HG02678 (cell line): ENCODE measurements around the gene SPATA21.

Experiments
- ATAC-seq: cut with Tn5 transposase; IDR thresholded peaks from one replicate; pipeline ENCODE4 v1.9.1; 2021; ENCODE audit warnings: mild to moderate bottlenecking, moderate library complexity; ENCODE audit not compliant: unreplicated experiment

Gene SPATA21

DNA sequence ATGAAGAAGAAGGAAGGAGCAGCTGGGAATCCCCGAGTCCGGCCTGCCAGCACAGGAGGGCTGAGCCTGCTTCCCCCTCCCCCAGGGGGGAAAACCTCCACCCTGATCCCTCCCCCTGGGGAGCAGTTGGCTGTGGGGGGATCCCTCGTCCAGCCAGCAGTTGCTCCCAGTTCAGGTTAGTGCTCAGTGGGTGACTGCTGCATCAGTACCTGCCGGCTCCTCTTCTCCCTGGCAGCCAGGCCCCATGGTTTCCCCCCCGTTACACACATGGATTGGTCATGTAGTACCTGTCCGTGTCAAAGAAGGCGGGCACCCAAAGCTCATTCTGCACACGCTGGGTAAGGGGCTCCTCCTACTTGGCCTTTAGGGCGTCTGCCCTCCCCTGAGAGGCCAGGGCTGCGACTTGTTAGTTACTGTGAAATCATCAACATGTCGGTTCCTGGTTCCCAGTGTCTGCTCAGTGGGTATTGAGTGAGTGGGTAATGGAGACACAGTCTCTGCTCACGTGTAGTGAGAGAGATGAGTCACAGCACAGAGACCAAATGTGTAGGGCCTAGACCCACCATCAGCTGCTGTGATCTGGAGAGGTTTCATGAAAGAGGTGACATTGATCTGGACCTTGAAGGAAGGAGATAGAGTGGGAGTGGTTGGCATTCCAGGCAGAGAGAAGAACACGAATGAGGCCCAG lies 14.8 kb upstream of the SPATA21 start:
- no peak for ATAC-seq

GRCh38 chr1:16450863-16451481 lies 13.7 kb upstream of the SPATA21 start:
- ATAC-seq: no peak

GRCh38 chr1:16449666-16450065 lies 12.4 kb upstream of the SPATA21 start:
- ATAC-seq: no peak

GRCh38 chr1:16449065-16449464 lies 11.8 kb upstream of the SPATA21 start:
- ATAC-seq: no peak

GRCh38 chr1:16447641-16448040 lies 10.4 kb upstream of the SPATA21 start:
- ATAC-seq: no peak

GRCh38 chr1:16446116-16446515 lies 8.9 kb upstream of the SPATA21 start:
- no peak for ATAC-seq

DNA sequence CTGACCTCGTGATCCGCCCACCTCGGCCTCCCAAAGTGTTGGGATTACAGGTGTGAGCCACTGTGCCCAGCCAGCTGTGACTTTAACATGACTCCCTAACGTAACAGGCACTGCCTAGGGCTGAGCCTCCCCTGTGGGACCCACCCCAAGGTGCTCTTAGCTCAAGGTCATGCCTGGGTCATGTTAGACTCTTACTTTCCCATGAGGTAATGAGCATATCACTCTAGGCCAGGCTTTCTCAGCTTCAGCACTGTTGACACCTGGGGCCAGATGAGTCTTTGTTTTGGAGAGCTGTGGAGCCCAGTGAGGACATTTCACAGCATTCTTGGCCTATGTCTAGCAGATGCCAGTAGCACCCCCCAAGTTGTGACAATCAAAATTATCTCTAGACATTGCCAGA lies 7.8 kb upstream of the SPATA21 start:
- no peak for ATAC-seq

DNA sequence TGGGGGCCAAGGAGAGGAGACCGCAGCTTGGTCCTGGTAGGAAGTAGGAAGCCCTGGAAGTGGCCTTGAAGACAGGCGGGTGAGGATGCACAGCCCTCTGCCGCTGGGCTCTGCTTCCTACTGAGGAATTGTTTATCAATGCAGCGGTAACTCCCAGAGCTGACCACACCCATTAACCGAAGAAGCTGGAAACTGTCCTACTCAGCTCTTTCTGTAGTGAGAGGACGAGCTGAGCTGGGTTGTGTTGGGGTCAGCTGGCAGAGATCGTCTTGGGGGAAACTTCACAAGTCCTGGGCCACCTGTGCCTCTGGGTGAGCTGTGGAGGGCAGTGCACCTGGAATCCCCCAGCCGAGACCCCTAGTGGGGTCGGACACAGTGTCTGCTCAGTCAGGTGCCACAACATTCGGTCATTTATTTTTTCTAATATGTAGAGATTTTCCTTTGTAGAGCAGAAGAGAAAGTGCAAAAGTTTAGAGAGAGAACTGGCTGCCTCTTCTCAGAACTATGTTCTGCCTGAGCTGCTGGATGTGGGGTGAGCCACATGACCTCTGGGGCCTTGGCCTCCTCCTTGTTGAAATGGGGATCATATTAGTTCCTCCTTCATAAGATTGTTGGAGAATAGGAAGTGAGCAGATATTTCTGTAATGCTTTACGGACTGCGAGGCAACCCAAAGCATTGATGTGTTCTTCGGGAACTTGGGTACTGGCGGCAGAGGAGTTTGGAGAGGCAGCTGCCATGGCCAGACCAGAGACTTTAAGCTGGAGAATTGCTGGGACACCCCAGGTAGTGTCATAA lies 6.9 kb upstream of the SPATA21 start:
- no peak for ATAC-seq

DNA sequence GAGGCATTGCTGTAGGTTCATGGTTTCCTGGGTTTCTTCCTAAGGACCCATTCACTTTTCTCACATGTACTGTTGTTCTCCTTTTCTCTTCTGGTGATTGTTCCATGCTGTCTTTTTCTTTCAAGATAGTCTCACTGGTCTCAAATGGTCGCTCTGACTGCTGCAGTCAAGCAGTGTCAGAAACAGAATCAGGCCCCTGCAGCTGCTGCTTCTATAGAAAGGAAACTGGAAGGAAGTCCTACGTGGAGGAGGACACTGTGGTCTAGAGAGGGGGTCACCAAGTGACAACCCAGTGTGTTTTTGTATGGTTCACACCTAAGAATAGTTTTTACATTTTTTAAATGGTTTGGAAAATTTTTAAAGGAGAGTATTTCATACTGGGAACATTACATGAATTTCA lies 5.7 kb upstream of the SPATA21 start:
- no peak for ATAC-seq

DNA sequence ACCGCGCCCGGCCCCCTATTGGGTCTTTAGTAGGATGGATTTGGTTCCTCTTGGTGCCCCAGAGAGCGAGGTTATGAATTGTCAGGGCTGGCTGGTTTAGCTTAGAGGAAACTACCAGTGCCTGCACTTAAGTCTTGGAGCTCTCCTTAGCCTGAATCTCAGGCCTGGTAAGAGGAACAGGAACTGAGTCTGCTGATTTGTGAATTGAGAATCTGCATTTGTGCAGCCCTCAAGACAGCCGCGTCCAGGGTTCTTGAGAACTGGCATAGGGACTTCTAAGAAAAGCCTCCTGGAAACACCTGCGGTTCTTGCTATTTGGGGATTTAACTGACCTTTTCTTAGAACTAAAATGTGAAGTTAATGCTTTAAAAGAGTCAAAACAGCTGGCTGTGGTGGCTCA lies 5.0 kb upstream of the SPATA21 start:
- no peak for ATAC-seq

- no peak for ATAC-seq
These were observed 4.0 kb upstream of the SPATA21 start for GRCh38 chr1:16441282-16441665.

DNA sequence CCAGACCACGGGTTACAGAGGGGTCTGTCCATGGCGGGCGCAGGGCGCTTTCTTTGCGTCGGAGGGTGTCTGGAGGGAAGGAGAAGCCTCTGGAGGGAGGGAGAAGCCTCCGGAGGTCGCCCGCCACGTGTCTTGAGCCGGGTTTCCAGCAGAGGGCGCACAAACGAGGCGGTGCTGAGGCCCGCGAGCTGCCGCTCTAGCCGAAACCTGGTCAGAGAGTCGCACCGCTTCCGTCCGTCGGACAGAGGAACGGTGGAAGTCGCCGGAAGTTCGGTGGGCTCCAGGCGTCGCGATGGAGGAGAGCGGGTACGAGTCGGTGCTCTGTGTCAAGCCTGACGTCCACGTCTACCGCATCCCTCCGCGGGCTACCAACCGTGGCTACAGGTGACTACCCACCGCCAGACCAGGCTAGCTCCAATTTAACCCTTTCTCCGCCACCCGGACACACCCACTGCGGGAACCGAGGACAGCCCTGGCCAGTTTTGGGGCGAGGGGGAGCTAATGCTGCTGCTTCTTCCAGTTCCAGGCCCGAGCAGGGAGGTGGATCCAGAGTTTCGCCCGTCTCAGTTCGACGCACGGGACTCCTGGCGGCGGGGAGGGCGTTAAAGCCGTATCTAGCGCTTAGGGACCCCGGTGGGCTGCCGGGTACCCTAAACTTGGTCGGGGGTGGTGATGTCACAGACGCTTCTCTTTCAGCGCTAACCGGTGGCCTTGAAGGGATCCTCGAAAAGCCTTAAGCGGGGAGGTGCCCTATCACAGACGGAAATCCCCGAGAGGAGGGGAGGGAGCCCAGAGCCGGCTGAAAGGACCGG lies 3.5 kb upstream of the SPATA21 start, which contains the start of gene NECAP2:
Gene NECAP2, plus strand, starts transcription at position 255 of the 812 bp plus-strand sequence. Its CDS starts 38 bp downstream, at position 293.
- ATAC-seq: peak; percentile 87

GRCh38 chr1:16440131-16440469 lies 2.9 kb upstream of the SPATA21 start:
- no peak for ATAC-seq

- no peak for ATAC-seq
These were observed 1.7 kb upstream of the SPATA21 start for GRCh38 chr1:16438924-16439323.

DNA sequence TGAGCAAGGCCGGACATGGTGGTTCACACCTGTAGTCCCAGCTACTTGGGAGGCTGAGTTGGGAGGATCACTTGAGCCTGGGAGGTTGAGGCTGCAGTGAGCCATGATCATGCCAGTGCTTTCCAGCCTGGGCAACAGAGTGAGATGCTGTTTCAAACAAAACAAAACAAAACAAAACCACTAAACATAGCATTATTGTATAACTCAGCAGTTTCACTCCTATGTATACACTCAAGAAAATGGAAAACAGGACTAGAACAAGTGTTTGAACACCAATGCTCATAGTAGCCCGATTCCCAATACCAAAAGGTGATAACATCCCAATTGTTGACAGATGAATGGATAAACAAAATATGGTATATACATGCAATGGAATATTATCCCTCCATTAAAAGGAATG lies 1.3 kb upstream of the SPATA21 start:
- ATAC-seq: no peak

DNA sequence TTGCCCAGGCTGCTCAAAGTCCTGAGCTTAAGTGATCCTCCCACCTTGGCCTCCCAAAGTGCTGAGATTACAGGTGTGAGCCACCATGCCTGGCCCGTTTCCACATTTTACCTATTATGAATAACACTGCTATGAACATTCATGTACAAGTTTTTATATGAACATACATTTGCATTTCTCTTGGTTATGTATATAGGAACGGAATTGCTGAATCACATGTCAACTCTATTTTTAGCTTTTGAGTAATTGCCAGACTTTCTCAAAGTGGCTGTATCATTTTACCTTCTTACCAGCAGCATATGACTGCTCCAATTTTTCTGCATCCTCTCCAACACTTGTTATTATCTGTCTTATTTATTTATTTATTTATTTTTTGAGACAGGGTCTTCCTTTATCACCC lies 2.7 kb downstream of the SPATA21 start:
- no peak for ATAC-seq

- ATAC-seq: no peak
These were observed 3.2 kb downstream of the SPATA21 start for GRCh38 chr1:16434007-16434406.

DNA sequence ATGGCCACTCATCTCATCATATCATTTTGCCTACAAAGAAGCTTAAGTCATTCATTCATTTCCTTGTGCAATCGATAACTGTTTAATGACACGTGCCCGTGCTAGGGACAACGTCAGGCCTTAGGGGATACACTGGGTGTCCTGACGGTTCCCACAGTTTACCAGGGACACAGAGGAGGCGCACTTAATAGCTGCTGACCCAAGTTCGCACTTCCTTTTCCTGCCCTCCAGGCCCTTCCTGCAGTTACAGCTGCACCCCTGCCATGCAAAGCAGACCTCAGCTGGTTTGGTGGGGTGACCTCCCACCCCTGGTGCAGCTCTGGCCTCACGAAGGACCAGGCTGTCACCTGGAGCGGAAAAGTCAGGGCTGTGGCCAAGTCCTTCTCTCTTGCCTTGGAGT lies 4.2 kb downstream of the SPATA21 start:
- no peak for ATAC-seq

DNA sequence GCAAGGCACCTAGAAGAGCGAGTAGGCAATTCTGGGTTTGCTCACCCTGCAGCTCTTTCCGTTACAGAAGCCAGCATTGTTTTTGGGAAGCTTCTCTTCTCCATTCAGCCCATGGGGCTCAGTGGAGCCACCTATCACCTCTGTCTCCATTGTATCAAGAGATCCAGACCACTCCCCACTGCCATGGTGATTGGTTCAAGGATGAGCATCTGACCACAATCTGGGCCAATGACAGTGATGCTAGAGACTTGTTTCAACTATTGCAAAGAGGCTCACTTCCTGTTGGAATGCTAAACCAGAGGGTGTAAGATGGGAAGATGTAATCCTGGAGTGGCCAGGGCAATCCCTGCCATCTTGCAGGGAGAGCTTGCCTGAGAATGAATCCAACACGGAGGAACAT lies 6.6 kb downstream of the SPATA21 start:
- ATAC-seq: no peak

- no peak for ATAC-seq
These were observed 11.8 kb downstream of the SPATA21 start for GRCh38 chr1:16425125-16426025.
